HG03159 (cell line): Measurements from ENCODE around the gene PTPRT.

Source experiments
- ATAC-seq: cut with Tn5 transposase; IDR thresholded peaks from one replicate; pipeline ENCODE4 v1.9.1; 2021; ENCODE audit warnings: mild to moderate bottlenecking, moderate library complexity; ENCODE audit not compliant: unreplicated experiment

PTPRT gene

GRCh38 chr20:42161228-42161829, 1028.4 kb downstream of the PTPRT start:
- no peak for ATAC-seq

GRCh38 chr20:42159808-42160207, 1029.9 kb downstream of the PTPRT start:
- no peak for ATAC-seq

DNA sequence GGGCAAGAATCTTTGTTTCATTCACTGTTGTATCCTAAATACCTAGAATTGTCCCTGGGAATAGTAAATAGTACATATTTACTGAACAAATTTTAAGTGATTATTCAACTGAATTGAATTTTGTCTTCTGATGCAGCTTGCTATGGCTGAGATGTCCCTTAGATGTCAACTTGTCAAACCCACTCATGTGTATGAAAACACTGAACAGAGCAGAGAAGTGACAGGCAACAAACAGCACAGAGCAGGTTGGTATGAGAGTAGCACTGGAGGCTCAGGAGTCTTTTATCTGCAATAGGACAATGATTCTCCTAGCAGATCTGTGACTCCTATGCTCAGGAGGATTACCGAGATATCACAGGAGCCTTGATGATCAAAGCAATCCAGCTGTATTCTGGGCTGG, 1031.4 kb downstream of the PTPRT start:
- no peak for ATAC-seq

DNA sequence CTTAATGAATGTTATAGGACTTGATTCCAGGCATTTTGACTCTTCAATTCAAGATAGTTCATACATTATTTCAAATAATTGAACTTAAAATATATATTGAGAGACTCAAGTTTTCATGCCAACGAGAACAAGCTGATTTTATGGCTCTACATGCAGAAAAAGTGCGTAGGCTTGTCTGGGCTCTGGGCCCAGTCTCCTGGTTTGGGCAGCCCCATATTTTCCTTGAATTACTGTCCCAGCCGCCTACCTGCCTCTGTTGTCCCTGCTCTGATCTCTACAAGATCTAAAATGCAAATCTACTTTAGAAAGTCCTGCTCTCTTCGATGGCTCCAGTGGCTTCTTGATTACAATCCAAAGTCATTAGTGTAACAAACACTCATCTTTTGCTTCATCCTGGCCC, 1034.1 kb downstream of the PTPRT start:
- ATAC-seq, result no peak

- ATAC-seq, result no peak
These were observed 1037.1 kb downstream of the PTPRT start for GRCh38 chr20:42152575-42152974.

DNA sequence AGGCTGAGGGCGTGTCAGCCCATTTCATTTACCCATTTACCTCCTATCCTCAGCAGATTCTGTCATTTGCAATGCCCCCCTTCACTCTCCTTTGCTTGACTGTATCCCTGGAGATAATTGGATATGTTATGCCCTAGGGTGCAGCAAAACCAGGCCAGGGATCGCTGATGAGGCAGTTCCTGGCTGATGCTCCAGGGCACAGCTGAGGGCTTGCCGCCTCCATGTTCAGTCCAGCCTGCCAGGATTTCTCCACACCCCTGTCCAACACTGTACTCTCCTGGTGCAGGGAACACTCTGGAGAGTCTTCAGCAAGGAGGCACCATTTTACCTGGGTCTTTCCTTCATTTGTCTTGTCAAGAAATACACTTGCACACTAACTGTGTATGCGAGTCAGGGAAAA, 1039.5 kb downstream of the PTPRT start:
- no peak for ATAC-seq

- no peak for ATAC-seq
These were observed 1051.0 kb downstream of the PTPRT start for GRCh38 chr20:42138729-42139128.

DNA sequence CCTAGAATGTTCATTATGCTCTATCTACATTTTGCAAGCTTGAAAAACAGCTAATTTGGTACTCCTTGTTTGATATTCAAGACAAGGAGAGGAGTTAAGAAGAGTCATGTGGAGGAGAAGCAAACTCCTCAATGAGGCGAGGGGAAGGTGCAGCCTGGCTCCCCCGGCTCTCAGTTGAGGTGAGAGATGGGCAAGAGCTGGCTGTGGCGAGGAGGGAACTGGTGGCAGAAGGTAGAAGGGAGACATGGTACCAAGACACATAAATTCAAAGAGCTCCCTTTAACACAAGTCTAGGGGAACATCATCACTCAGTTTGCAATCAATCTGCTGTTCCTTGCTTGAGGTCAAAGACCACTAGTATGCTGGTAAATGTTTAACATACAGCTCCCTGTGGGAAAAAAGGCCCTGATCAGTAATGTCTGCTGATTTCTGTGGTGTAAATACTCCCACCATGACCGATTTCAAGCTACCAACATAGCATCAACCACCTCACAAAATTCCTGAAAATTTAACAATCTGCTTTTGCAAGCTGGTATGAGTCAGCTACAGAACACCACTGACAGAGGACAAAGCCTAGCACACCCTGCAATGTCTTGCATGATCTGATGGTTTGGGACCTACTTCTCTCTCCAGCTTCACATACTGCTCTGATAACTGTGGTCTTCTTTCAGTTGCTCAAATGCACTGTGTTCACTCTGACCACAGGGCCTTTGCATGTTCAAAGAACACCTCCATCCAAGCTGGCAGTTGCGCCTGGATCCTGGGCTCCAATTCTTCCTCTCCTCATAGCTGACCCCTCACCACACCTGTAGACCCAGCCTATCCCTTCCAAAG, 1055.2 kb downstream of the PTPRT start:
- no peak for ATAC-seq

- no peak for ATAC-seq
These were observed 1058.7 kb downstream of the PTPRT start for GRCh38 chr20:42130810-42131596.

GRCh38 chr20:42125426-42125825, 1064.3 kb downstream of the PTPRT start:
- ATAC-seq, result no peak

GRCh38 chr20:42123981-42124473, 1065.7 kb downstream of the PTPRT start:
- no peak for ATAC-seq

DNA sequence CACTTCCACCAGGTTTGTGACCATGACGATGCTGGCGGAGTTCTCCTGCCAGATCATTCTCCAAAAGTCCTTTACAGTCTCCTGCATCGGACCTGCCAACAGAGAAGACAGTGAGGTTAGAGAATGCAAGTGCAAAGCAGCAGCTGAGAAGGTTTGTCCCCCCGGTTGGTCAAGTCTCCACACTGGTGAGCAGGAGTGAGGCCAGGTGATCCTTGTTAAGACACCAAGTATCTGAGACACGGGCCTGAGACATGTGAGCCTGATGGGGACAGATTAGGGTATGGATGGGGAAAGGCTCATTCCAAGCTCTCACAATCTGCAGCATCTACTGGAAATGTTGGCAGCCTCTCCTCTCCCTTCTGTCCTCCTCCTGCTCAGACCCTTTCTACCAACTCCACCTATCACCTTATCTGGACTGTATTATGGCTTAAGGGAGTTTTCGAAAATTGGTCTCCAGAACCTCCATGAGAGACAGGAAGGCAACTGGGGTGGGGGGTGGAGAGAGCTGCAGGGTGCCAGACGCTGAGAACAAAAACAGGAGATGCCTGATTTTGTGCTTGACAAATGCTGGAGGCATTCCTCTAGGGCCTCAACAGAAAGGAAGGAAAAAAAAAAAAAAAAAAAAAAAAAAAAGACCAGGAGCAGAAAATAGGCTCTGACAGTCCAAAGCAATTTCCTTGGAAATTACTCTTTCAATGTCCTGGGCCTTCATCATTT, 1071.1 kb downstream of the PTPRT start:
- ATAC-seq, result no peak

GRCh38 chr20:42118001-42118400, 1071.7 kb downstream of the PTPRT start:
- ATAC-seq, result no peak

GRCh38 chr20:42113236-42113635, 1076.5 kb downstream of the PTPRT start:
- ATAC-seq, result no peak

DNA sequence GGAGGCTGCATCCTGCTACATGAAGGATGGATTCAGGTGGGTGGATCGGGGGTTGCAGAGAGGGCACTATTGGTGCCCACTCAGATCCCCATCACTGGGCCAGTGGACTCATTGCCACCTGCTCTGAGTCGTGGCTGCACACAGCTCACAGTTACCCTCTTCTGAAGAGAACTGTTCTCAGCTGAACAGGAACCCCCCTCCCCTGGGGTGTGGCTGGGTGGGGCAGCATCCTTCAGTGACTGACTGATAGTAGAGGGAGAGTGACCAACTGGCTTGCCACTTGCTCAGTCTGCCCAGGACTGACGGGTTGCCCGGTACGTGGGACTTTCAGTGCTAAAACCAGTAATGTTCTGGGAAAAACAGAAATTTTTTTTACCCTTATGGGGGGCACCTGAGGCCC, 1077.5 kb downstream of the PTPRT start:
- ATAC-seq, result no peak

DNA sequence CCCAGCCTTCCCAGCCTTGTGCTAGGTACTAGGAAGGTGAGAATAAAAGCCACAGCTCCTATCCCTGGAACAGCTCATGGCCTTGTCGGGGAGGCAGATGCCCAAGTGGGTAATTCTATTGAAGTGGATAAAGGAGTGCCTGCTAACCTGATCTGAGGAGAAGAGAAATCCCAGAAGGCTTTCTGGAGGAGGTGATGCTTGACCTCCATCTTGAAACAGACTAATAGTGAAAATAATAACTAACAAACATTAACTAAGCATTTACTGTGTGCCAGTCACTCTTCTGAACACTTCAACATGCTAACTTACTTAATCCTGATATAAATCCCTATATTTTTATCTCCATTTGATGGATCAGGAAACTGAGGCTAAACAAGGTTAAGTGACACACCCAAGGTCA, 1078.4 kb downstream of the PTPRT start:
- no peak for ATAC-seq

DNA sequence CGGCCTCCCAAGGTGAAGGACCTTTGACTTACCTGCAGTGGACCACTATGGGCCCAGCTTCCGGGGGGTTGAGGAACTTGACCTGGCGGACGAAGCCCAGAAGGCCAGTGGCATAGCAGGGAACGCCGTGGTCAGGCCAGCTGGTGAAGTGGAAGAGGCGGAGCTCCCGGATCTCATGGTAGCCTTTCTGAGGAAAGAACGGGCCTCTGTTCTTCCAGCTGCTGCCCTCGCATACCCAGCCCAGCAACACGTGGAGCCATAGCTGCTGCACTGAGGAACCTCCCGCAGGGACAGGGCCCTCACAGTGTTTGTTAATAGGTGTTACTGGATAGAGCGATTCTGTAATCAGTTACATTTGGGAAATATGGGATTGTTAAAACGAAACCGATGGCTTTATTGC, 1079.4 kb downstream of the PTPRT start:
- no peak for ATAC-seq

DNA sequence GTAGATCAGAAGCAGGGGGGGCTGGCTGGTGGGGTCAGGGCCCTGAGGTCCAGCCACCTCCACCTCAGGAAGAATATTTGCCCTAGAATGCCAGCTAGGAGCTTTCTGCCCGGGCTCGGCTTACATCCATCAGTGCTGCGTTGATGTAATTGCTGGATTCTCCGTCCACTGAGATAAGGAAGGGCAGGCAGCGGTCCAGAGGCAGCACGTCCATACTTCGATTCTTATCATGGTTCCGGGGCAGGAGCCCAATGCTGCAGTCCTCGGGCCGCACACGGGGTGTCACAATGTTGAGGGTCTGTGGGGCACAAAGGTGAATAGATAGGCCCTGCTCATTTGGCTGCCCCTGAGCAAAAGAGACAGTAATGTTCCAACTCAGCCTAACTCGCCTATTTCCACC, 1087.7 kb downstream of the PTPRT start:
- ATAC-seq, result no peak

DNA sequence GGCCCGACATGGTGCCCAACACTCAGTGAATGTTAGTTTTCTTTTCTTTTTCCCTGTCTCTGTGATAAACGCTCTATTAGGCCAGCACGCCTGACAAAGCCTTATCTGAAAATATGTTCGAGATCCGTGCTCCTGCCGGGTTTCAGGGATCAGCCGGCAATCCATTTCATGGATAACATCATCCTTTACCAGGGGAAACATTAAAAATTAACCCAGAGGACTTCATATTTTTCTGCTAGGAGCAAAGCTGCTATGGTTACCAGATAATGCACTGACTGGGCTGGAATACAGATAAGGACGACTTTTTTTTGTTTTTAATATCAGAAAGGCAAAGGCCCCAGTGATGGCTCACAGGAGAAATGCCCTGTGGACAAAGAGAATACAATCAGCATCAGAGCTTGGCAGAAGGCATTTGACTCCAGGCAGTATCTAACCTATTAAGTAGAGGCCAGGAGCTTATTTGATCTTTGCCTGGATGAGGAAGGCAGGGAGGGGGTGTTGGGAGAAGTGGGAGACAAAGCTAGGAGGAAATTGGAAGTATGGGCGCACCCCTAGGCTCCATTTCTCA, 1089.5 kb downstream of the PTPRT start:
- ATAC-seq, result no peak

- ATAC-seq, result no peak
These were observed 1090.6 kb downstream of the PTPRT start for GRCh38 chr20:42099101-42099500.

- ATAC-seq, result no peak
These were observed 1091.3 kb downstream of the PTPRT start for GRCh38 chr20:42098418-42098817.
